Lower lobe of right lung (tissue), 2 donors: ENCODE measurements around the gene CRTC1. TPM values are rescaled to one million over a fixed set of nuclear protein-coding genes. Genes with fewer than 3 reads are reported as not detected.

Source experiments
- ATAC-seq, 2 donors: fragments of 200-7000 bp; cut with Tn5 transposase; one replicate each; pipeline ENCODE4 v1.9.1; 2020 to 2022; ENCODE audit warnings: mild to moderate bottlenecking in 2 of 2, moderate library complexity in 2 of 2
- DNase-seq: peaks from one replicate; pipeline ENCODE4 v3.0.0-alpha.2; 2020
- H3K27ac ChIP-seq: fragments of 200-600 bp; one replicate; pipeline ENCODE4 v1.8.0; 2022
- H3K27me3 ChIP-seq: fragments of 200-600 bp; one replicate; pipeline ENCODE4 v1.8.0; 2022; ENCODE audit warnings: low read depth
- H3K36me3 ChIP-seq: fragments of 200-600 bp; one replicate; pipeline ENCODE4 v1.8.0; 2022; ENCODE audit warnings: mild to moderate bottlenecking
- H3K4me1 ChIP-seq: fragments of 200-600 bp; one replicate; pipeline ENCODE4 v1.8.0; 2022
- H3K4me3 ChIP-seq: fragments of 200-600 bp; one replicate; pipeline ENCODE4 v1.8.0; 2022; ENCODE audit warnings: mild to moderate bottlenecking
- H3K9me3 ChIP-seq: fragments of 200-600 bp; one replicate; pipeline ENCODE4 v1.8.0; 2022
- intact Hi-C: fragments of 100-400 bp; cut with DNase I; formaldehyde crosslinking; loops from one replicate; pipeline ENCODE4 v1.11.0; 2022
- total RNA-seq: library from RNA; stranded (reverse); fragmentation: NEBNext Ultra II Directional; extraction: Animal tissue kit (Norgen Biotek cat#: 25700); gene quantifications from one replicate; pipeline ENCODE4 v1.2.1, GENCODE V29; 2021
- TF ChIP-seq, protein P1 (sequence below): fragments of 200-600 bp; IDR thresholded peaks from one replicate; pipeline ENCODE4 v1.8.0; 2022; ENCODE audit warnings: antibody characterized with exemption, mild to moderate bottlenecking
- donor health status: DM: no; HTN: yes; CAD: no; lungs with severe emphysema.

CRTC1 gene
- total RNA-seq, 1 donor from 2014 or later = 16.2 TPM

DNA sequence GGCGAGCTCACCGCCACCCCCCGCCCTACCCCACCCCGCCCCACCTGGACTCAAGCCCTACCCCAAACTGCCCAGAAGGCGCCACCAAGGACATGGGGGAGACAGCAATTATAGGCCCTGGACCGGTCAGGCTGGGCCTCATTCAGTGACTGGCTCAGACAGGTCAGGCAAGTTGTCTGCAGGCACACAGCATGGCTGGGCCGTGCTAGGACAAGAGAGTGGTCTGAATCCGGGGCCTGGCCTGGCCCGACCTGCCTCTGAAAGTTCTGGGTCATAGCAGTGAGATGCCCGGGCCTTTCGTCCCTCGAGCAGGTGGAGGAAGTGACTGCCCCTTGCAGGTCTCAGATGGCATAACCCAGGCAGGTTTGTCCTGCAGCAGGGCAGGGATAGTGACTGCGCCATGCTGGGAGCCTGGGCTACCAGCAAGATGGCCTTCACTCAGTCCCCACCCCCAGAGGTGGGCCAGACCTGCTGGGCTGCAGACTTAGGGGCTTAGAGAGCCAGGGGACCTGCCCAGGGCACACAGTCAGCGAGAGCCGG, 86.6 kb downstream of the CRTC1 start:
- intact Hi-C loops = no loop called here
- DNase-seq = no peak
- ATAC-seq = no peak
- Histone ChIP-seq H3K9me3 (no peaks in the 10 kb centered on the region), H3K36me3 (no peaks in the 10 kb centered on the region), H3K27ac (no peak overlapping the region), H3K4me1 (peaks cover 4% of the 10 kb centered on the region), H3K4me3 (no peak overlapping the region), H3K27me3 (no peaks in the 10 kb centered on the region)
- TF ChIP-seq, protein P1, sequence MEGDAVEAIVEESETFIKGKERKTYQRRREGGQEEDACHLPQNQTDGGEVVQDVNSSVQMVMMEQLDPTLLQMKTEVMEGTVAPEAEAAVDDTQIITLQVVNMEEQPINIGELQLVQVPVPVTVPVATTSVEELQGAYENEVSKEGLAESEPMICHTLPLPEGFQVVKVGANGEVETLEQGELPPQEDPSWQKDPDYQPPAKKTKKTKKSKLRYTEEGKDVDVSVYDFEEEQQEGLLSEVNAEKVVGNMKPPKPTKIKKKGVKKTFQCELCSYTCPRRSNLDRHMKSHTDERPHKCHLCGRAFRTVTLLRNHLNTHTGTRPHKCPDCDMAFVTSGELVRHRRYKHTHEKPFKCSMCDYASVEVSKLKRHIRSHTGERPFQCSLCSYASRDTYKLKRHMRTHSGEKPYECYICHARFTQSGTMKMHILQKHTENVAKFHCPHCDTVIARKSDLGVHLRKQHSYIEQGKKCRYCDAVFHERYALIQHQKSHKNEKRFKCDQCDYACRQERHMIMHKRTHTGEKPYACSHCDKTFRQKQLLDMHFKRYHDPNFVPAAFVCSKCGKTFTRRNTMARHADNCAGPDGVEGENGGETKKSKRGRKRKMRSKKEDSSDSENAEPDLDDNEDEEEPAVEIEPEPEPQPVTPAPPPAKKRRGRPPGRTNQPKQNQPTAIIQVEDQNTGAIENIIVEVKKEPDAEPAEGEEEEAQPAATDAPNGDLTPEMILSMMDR = no peak

DNA sequence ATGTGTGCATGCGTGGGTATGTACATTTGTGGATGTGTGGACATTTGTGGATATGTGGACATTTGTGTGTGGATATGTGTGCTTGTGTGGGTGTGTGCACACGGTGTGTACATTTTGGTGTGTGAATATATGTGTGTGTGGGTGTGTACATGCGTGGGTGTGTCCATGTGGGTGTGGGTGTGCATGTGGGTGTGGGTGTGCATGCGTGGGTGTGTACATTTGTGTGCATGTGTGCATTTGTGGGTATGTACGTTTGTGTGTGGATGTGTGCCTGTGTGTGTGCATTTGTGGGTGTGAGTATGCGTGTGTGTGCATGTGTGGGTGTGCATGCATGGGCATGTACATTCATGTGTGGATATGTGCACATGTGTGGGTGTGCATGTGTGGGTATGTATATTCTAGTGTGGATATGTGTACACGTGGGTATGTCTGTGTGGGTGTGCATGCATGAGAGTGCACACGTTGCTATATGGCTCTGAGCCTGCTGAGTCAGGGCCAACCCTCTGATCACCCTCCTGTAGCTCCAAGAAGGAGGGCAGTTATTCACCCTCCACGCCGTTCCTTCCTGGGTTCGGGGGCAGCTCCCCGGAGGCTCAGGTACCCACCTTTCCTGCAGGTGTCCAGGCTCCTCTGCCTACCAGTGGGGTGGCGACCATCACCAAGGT, 87.3 kb downstream of the CRTC1 start:
- Histone ChIP-seq H3K27ac (no peak overlapping the region), H3K4me1 (peaks cover 4% of the 10 kb centered on the region), H3K9me3 (no peaks in the 10 kb centered on the region), H3K36me3 (no peaks in the 10 kb centered on the region), H3K4me3 (no peak overlapping the region), H3K27me3 (no peaks in the 10 kb centered on the region)
- no peak for ATAC-seq
- DNase-seq = no peak
- intact Hi-C loops = no loop called here
- TF ChIP-seq, protein P1 = no peak

DNA sequence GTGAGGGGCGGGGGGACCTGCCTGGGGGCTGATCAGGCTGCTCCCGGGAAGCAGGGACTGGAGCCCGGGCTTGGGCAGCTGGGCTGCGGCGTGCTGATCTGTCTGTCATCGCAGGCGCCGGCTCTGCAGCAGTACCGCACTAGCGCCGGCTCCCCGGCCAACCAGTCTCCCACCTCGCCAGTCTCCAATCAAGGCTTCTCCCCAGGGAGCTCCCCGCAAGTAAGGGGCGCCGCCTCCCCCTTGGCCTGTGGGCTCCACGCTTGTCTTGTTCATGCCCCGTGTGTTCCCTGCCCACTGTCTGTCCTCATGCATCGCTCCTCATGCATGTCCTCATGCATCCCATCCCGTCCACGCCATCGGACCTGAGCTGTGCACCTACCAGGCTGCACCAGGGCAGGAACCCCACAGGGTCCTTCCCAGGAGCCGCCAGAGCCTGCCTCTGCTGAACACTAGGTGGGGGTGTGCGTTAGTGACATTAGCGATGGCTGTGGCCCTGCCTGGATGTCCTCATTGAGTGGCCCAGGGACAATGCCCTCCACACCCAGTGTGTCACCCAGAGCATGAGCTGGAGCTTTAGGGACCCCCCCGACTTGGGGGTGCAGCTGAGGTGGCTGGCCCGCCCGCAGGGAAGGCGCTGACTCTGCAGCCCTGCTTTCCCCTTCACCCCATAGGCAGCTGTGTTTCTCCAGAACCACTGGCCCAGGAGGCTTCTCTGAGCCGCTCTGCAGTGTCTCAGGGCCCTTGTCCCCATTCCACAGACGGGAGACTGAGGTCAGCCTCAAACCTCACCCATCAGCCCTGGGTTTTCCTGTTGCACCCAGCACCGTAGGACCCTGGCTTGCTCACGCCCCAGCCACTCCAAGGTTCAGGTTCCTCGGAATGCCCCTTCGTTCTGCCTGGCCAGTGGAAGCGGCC, 88.1 kb downstream of the CRTC1 start:
- intact Hi-C loops = no loop called here
- DNase-seq (no peak), ATAC-seq (no peak)
- Histone ChIP-seq H3K4me1 (peaks cover 4% of the 10 kb centered on the region), H3K27me3 (no peaks in the 10 kb centered on the region), H3K9me3 (no peaks in the 10 kb centered on the region), H3K4me3 (no peak overlapping the region), H3K36me3 (no peaks in the 10 kb centered on the region), H3K27ac (no peak overlapping the region)
- TF ChIP-seq, protein P1 = no peak

DNA sequence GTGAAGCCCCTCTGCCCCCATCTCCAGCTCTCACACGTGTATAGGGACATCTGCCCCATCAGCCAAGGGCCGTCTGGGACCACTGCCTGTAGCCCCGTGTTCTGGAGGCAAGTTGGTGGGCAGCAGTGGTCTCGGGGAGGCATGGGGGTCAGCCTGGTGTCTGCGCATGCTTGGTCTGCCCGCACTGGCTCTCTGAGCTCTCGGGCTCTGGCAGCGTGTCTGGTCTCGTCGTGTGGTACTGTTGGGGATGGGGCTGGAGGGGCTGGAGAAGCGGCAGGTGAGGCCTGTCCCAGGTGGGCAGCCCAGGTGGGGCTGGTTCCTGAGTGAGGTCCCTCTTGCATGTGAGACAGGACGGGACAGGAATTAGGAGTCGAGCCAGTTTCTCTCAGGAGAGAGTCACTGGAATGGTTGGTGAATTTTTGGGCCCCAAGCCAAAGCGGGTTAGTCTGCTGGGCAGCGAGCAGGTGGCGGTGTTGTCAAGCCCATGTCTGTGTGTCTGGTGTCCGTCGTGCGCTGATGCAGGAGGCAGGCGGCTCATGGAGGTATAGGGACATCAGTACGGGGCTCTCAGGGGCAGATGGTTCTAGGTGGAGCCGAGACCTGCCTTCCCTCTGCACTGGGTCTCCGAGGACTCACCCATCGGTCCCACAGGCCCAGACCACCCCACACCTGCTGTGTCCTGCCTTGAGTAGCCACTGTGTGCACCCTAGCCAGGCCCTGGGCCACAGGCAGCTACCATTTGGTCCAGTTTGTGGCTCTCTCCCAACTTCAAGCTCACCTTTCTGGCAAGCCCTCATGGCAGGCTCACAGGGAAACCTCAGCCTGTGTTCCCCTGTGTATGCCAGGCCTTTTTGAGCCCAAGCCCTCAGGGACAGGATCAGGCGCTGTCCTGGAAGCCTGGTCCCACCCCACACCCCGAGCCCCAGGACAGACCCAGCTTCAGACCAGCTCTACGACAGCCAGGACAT, 89.4 kb downstream of the CRTC1 start:
- no peaks in the 10 kb centered on the region for H3K9me3 ChIP-seq
- H3K4me3 ChIP-seq = no peak overlapping the region
- H3K27ac ChIP-seq = no peak overlapping the region
- no peaks in the 10 kb centered on the region for H3K36me3 ChIP-seq
- ATAC-seq (no peak), DNase-seq (no peak)
- TF ChIP-seq, protein P1 = no peak
- no peaks in the 10 kb centered on the region for H3K27me3 ChIP-seq
- peaks cover 4% of the 10 kb centered on the region for H3K4me1 ChIP-seq
- intact Hi-C loops = no loop called here

DNA sequence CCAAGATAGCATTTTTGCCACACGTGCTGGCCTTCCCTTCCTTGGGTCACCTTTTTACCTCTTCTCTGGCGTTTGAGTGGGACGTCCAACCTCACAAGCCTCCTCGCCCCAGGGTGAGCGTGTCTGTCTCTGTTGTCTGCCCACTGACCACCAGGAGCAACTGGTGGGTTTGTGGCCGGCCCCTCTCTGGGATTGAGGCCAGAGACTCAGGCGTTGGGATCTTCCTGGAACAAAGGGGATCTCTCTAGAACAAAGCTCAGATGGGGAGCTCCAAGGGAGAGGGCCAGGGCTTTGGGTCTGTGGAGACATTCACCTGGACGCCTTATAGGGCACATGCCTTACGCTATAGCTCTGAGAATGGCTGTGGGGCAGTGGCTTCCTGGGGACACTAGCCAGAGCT, 90.2 kb downstream of the CRTC1 start:
- H3K9me3 ChIP-seq = no peaks in the 10 kb centered on the region
- no peaks in the 10 kb centered on the region for H3K36me3 ChIP-seq
- DNase-seq (no peak), ATAC-seq (no peak)
- intact Hi-C loops = no loop called here
- no peak overlapping the region for H3K4me3 ChIP-seq
- no peaks in the 10 kb centered on the region for H3K27me3 ChIP-seq
- H3K4me1 ChIP-seq = peaks cover 4% of the 10 kb centered on the region
- TF ChIP-seq, protein P1 = no peak
- no peak overlapping the region for H3K27ac ChIP-seq
